ENCODE data around the gene EID3. TPM values are rescaled to one million over a fixed set of nuclear protein-coding genes. Genes with fewer than 3 reads are reported as not detected.

EID3 gene
- total and polyA plus RNA-seq, 10 of the 15 experiments (the other 5 are each of a cell fraction or from before 2014, with no cell fraction given), result 0.92 to 7.0 (median 4.3) TPM

- ChIA-PET CTCF (interaction anchor here (0.6 to 1.1 kb wide), 2 partner anchors 8 to 22 kb away, joined by 3 read pairs; no protein-coding TSS in a partner anchor), RAD21 (ENCODE audit: unreplicated experiment) (no interaction called here), SMC1A (ENCODE audit: uncharacterized antibody, unreplicated experiment) (no interaction called here), POLR2A (interaction anchor here (0.6 kb wide), 1 partner anchor 22 kb away, joined by 4 read pairs; no protein-coding TSS in a partner anchor)
- Histone ChIP-seq H4K20me1 (ENCODE audit: control insufficient read depth, insufficient read depth) (no peaks in the 10 kb centered on the region), H3K27me3 (replicated peaks in 1 of 2; ENCODE audit: control insufficient read depth in 2 of 2, insufficient read depth in 2 of 2, low read length in 1 of 2) (no peaks in the 10 kb centered on the region), H3K79me2 (ENCODE audit: control insufficient read depth, insufficient read depth, low read length) (peaks cover 60% of the 10 kb centered on the region), H3K9ac (ENCODE audit: control insufficient read depth, insufficient read depth, low read length) (no peak overlapping the region), H3K27ac (ENCODE audit: control insufficient read depth, insufficient read depth) (no peak overlapping the region), H3K4me3 (no peak overlapping the region), H2AFZ (ENCODE audit: control insufficient read depth, low read depth, low read length) (no peak overlapping the region), H3K4me2 (ENCODE audit: control insufficient read depth, insufficient read depth) (no peak overlapping the region), H3K9me3 (replicated peaks; ENCODE audit: control insufficient read depth, insufficient read depth, low read length) (no peaks in the 10 kb centered on the region; the same call in 2 of the 3 replicates), H3K4me1 (ENCODE audit: control insufficient read depth, insufficient read depth, low read length) (peaks cover 9% of the 10 kb centered on the region), H3K36me3 (ENCODE audit: control insufficient read depth in 2 of 2, insufficient read depth in 2 of 2, low read length in 1 of 2) (0 out of 4 replicates have a peak, but pooled peaks cover 0 to 5% of the 10 kb centered on the region in 2 experiments)
- FAIRE-seq, result no peak
- ATAC-seq, result no peak
- BruUV-seq (replicated peaks), result no TSS peak
- DNase-seq (ENCODE audit: low read depth, low spot score), result no peak
- WGBS (ENCODE audit: insufficient coverage, insufficient replicate concordance, low lambda C conversion rate, missing lambda C conversion rate), result 100% methylated on average over 2 of the region's 2 CpGs
- intact Hi-C loops (cut with micrococcal nuclease; ENCODE audit: unreplicated experiment) (no loop called here), in situ Hi-C loops (cut with MboI) (no loop called here)
- no peak for TF ChIP-seq SKIL (IDR thresholded peaks at IDR 0.05; ENCODE audit: low read depth, poor library complexity, severe bottlenecking)
- TF ChIP-seq NBN (IDR thresholded peaks at IDR 0.05), result no peak
- no peak for TF ChIP-seq NKRF (conservative IDR thresholded peaks at IDR 0.05)
- TF ChIP-seq TCF12 (IDR thresholded peaks at IDR 0.05; ENCODE audit: low read depth, low read length), result no peak
- no peak for TF ChIP-seq TARDBP (IDR thresholded peaks at IDR 0.05; ENCODE audit: borderline replicate concordance)
- no peak for TF ChIP-seq PKNOX1 (IDR thresholded peaks at IDR 0.05)
- TF ChIP-seq NR2C2 (IDR thresholded peaks at IDR 0.05; ENCODE audit: borderline replicate concordance, control insufficient read depth, insufficient read length, low read depth), result no peak
- no peak for TF ChIP-seq IKZF1 (conservative IDR thresholded peaks at IDR 0.05)
- TF ChIP-seq E2F8 (IDR thresholded peaks at IDR 0.05; ENCODE audit: low read depth, partially characterized antibody), result no peak
- no peak for TF ChIP-seq E4F1 (IDR thresholded peaks at IDR 0.05; ENCODE audit: borderline replicate concordance, partially characterized antibody)
Measured at GRCh38 chr12:104306376-104306775, 2.8 kb downstream of the EID3 start.

Data from GM12878 (cell line).